HG02678 (cell line): Measurements from ENCODE around the gene STAB2.
"Not testable (repeated sequence)": the region's sequence is repeated elsewhere in the genome, so short reads cannot be mapped to it uniquely, and the experiment has no call there.

Experiments
- ATAC-seq: cut with Tn5 transposase; IDR thresholded peaks from one replicate; pipeline ENCODE4 v1.9.1; 2021; ENCODE audit warnings: mild to moderate bottlenecking, moderate library complexity; ENCODE audit not compliant: unreplicated experiment

Gene STAB2

GRCh38 chr12:103801709-103802585, 214.9 kb downstream of the STAB2 start:
- ATAC-seq: no peak

- no peak for ATAC-seq
Observed at GRCh38 chr12:103802586-103802886, 215.5 kb downstream of the STAB2 start.

GRCh38 chr12:103803847-103804246, 216.8 kb downstream of the STAB2 start:
- no peak for ATAC-seq

- no peak for ATAC-seq
Observed at GRCh38 chr12:103805655-103806360, 218.7 kb downstream of the STAB2 start.

GRCh38 chr12:103806803-103807202, 219.7 kb downstream of the STAB2 start:
- no peak for ATAC-seq

GRCh38 chr12:103807561-103808238, 220.6 kb downstream of the STAB2 start:
- no peak for ATAC-seq

GRCh38 chr12:103808239-103808880, 221.3 kb downstream of the STAB2 start:
- ATAC-seq: no peak

GRCh38 chr12:103809154-103809553, 222.1 kb downstream of the STAB2 start:
- ATAC-seq: no peak

- not testable (repeated sequence) for ATAC-seq
Observed at GRCh38 chr12:103809639-103810038, 222.6 kb downstream of the STAB2 start.

- ATAC-seq: no peak
Observed at GRCh38 chr12:103810111-103810510, 223.0 kb downstream of the STAB2 start.

- ATAC-seq: no peak
Observed at GRCh38 chr12:103811791-103812190, 224.7 kb downstream of the STAB2 start.

- ATAC-seq: no peak
Observed at GRCh38 chr12:103812789-103813188, 225.7 kb downstream of the STAB2 start.

- no peak for ATAC-seq
Observed at GRCh38 chr12:103813426-103813825, 226.4 kb downstream of the STAB2 start.

GRCh38 chr12:103813949-103814348, 226.9 kb downstream of the STAB2 start:
- ATAC-seq: no peak

- no peak for ATAC-seq
Observed at GRCh38 chr12:103814436-103814835, 227.4 kb downstream of the STAB2 start.
